Karpas-422 (cell line): ENCODE data around the gene RHOT1. TPM values are rescaled to one million over a fixed set of nuclear protein-coding genes. Genes with fewer than 3 reads are reported as not detected.
"Not testable (repeated sequence)": the region's sequence is repeated elsewhere in the genome, so short reads cannot be mapped to it uniquely, and the experiment has no call there.

Source experiments
- DNase-seq: peaks from one replicate; pipeline ENCODE4 v3.0.0-alpha.2; 2015
- H2AFZ ChIP-seq: fragments of 200-600 bp; sonication (generic); 2 replicates; pipeline ENCODE4 v1.6.1; 2014; ENCODE audit warnings: antibody characterized with exemption, low read length, mixed read lengths
- H3K27ac ChIP-seq: fragments of 200-600 bp; sonication (generic); 2 replicates; pipeline ENCODE4 v1.5.1; 2014; ENCODE audit warnings: mild to moderate bottlenecking, low read length, moderate library complexity
- H3K27me3 ChIP-seq: fragments of 200-600 bp; sonication (generic); 2 replicates; pipeline ENCODE4 v1.6.1; 2014; ENCODE audit warnings: low read length, mixed read lengths
- H3K36me3 ChIP-seq: fragments of 200-600 bp; sonication (generic); 2 replicates; pipeline ENCODE4 v1.6.1; 2014; ENCODE audit warnings: low read length, mixed read lengths; ENCODE audit not compliant: insufficient read depth
- H3K4me1 ChIP-seq: fragments of 200-600 bp; sonication (generic); 2 replicates; pipeline ENCODE4 v1.6.1; 2014; ENCODE audit warnings: mild to moderate bottlenecking, low read length, mixed read lengths
- H3K4me2 ChIP-seq: fragments of 200-600 bp; sonication (generic); 2 replicates; pipeline ENCODE4 v1.6.1; 2014; ENCODE audit warnings: low read length, low read depth, mild to moderate bottlenecking; ENCODE audit not compliant: poor library complexity, severe bottlenecking
- H3K4me3 ChIP-seq: fragments of 200-600 bp; sonication (generic); 2 replicates; pipeline ENCODE4 v1.5.1; 2014; ENCODE audit warnings: mild to moderate bottlenecking, antibody characterized with exemption, low read length, mixed read lengths
- H3K79me2 ChIP-seq: fragments of 200-600 bp; sonication (generic); 2 replicates; pipeline ENCODE4 v1.6.1; 2014; ENCODE audit warnings: mild to moderate bottlenecking, low read length, mixed read lengths
- H3K9ac ChIP-seq: fragments of 200-600 bp; sonication (generic); 2 replicates; pipeline ENCODE4 v1.6.0; 2014; ENCODE audit warnings: low read length
- H3K9me2 ChIP-seq: fragments of 200-600 bp; sonication (generic), shearing (Covaris generic); replicated peaks from 2 replicates; pipeline ENCODE4 v1.6.0; 2014; ENCODE audit warnings: mild to moderate bottlenecking, low read length, moderate library complexity; ENCODE audit not compliant: insufficient read depth
- H3K9me3 ChIP-seq: fragments of 300-700, 200-600 bp; sonication (generic); 2 replicates; pipeline ENCODE4 v1.6.1; 2014; ENCODE audit warnings: low read length, mixed read lengths
- H4K20me1 ChIP-seq: fragments of 200-600 bp; sonication (generic); 2 replicates; pipeline ENCODE4 v1.6.1; 2014; ENCODE audit warnings: mild to moderate bottlenecking, antibody characterized with exemption, low read length, low read depth; ENCODE audit not compliant: insufficient read depth
- total RNA-seq: library from RNA; depleted of rRNA; stranded (reverse); fragments of >200 nt; shearing (Covaris generic); gene quantifications from 2 replicates; pipeline ENCODE4 v1.2.3, GENCODE V29; 2014; ENCODE audit warnings: low replicate concordance

Gene RHOT1
- total RNA-seq, 1 experiment from 2014 or later = 87.5 TPM

DNA sequence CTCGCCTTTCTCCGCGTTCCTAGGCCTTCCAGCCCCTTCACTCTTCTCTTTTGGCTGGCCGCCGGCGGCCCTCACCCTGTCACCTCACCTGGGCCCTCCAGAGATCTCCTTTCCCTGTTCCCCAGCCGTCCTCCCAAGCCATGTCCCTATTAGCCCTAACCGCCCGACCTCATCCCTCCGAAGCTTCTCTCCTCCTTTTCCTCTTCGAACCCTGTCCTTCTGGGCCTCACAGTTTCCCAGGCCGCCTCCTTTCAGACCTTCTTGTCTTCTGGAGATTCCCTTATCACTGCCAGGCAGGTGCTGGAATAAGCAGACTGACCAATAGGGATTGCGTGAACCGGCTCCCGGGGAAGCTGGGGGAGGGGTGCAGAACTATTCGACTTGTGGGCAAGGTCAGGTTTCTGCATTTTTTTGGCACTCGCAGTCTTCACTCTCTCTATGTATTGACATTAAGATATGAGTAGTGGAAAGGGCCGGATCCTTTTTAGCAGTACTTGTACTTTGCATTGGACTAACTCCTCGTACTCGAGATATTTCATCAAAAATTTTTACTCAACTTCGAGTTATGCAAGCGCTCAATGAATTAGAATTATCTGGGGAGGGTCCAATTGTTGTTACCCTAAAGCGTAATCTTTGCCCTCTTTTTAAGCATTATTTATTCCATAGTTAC is 690 bp downstream of the RHOT1 start:
- Histone ChIP-seq H2AFZ (peak overlapping the region; percentile 69; the same call in 1 of the 2 replicates), H3K27ac (peak overlapping the region; percentile 76)
- peak; percentile 77 for DNase-seq

DNA sequence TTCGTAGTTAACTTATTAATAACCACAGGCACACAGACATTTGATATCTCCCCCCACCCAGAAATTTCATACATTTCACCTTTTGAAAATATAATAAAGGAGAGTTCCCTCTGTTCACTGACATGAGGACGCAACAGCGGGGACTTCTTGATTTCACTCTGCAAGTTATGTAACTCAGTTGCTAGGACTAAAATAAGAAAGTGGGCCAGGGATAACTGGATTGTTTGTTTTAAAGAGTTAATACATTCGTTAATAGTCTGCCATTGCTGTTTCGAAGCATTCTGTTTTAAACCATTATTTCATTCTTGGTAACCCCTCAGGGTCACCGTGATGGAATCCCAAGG is 1.2 kb downstream of the RHOT1 start:
- H3K36me3 ChIP-seq = peaks cover 4% of the 10 kb centered on the region
- H3K27me3 ChIP-seq = no peaks in the 10 kb centered on the region
- no peak for DNase-seq
- peaks cover 54% of the 10 kb centered on the region for H3K79me2 ChIP-seq
- H3K9ac ChIP-seq = peak overlapping the region; percentile 98
- no peaks in the 10 kb centered on the region for H3K9me3 ChIP-seq
- H3K27ac ChIP-seq = peak overlapping the region; percentile 76
- H3K4me1 ChIP-seq = peaks cover 17% of the 10 kb centered on the region
- no peaks in the 10 kb centered on the region for H4K20me1 ChIP-seq
- peak overlapping the region; percentile 84 for H3K4me2 ChIP-seq
- no peak overlapping the region for H2AFZ ChIP-seq
- no peaks in the 10 kb centered on the region for H3K9me2 ChIP-seq
- peak overlapping the region; percentile 100 for H3K4me3 ChIP-seq

More for the DNA sequence above, 690 bp downstream of the RHOT1 start:
- Histone ChIP-seq H3K9me2 (no peaks in the 10 kb centered on the region), H3K4me2 (peak overlapping the region; percentile 84), H4K20me1 (no peaks in the 10 kb centered on the region), H3K4me3 (peak overlapping the region; percentile 100), H3K9me3 (no peaks in the 10 kb centered on the region), H3K9ac (peak overlapping the region; percentile 98), H3K4me1 (peaks cover 16% of the 10 kb centered on the region), H3K36me3 (peaks cover 4% of the 10 kb centered on the region), H3K79me2 (peaks cover 49% of the 10 kb centered on the region), H3K27me3 (no peaks in the 10 kb centered on the region)

DNA sequence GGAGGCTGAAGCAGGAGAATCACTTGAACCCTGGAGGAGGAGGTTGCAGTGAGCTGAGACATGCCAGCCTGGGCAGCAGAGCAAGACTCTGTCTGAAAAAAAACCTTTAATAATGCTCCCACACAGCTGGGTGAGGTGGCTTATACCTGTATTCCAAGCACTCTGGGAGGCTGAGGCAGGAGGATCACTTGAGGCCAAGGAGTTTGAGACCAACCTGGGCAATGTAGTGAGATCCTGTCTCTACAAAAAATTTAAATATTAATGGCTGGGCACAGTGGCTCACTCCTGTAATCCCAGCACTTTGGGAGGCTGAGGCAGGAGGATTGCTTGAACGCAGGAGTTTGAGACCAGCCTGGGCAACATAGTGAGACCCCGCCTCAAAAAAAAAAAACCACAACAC is 2.1 kb downstream of the RHOT1 start:
- not testable (repeated sequence) for DNase-seq, H3K9ac ChIP-seq, H3K9me3 ChIP-seq, H3K27me3 ChIP-seq, H3K9me2 ChIP-seq, H3K36me3 ChIP-seq, H4K20me1 ChIP-seq, H3K27ac ChIP-seq, H3K4me3 ChIP-seq, H2AFZ ChIP-seq
- Histone ChIP-seq H3K79me2 (peaks cover 63% of the 10 kb centered on the region), H3K4me2 (peak overlapping the region; percentile 84), H3K4me1 (peaks cover 21% of the 10 kb centered on the region)

DNA sequence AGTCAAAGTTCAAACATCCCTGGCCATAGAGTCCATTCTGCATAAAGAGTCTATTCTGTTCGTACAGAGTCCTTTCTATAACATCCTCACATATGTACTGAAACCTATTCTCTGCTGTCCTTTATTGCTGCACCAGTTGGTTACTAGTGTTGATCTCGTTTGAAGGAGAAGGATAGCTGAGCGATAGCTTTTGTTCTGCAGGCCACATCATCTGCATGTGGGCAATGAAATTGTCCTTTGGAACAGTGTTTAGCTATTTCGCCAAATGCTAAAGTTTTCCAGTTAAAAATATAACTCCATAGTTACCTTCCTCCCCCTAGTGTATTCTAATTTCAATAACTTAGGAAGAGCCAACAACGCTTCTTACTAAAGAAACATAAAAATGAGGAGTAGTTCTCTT is 6.0 kb downstream of the RHOT1 start:
- no peak overlapping the region for H2AFZ ChIP-seq
- H3K27me3 ChIP-seq = no peaks in the 10 kb centered on the region
- H3K27ac ChIP-seq = no peak overlapping the region
- H3K4me1 ChIP-seq = peaks cover 12% of the 10 kb centered on the region
- H3K36me3 ChIP-seq = peaks cover 4% of the 10 kb centered on the region
- H4K20me1 ChIP-seq = no peaks in the 10 kb centered on the region
- no peaks in the 10 kb centered on the region for H3K9me2 ChIP-seq
- DNase-seq = no peak
- H3K4me2 ChIP-seq = no peak overlapping the region
- peaks cover 91% of the 10 kb centered on the region for H3K79me2 ChIP-seq
- no peak overlapping the region for H3K4me3 ChIP-seq
- no peak overlapping the region for H3K9ac ChIP-seq
- H3K9me3 ChIP-seq = no peaks in the 10 kb centered on the region

DNA sequence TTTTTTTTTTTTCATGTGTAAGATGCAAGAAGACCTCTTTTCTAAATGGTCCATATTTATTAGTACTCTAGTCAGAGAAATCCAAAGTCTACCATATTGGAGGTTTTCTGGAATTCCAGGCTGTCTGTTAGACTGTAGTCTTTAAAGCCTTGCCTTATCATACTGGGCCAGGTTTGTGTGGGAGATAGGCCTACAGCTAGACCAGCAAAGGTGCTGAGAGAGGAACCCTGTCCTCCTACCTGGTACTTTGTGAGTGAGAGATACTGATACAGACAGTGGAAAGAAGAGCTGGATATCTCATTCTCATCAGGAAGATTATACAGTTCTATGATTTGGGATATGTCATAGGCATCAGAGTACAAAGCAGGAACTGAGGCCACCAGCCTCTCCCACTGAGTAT is 8.1 kb downstream of the RHOT1 start:
- Histone ChIP-seq H3K4me2 (no peak overlapping the region), H3K79me2 (peaks cover 85% of the 10 kb centered on the region), H3K4me3 (no peak overlapping the region), H2AFZ (no peak overlapping the region), H3K27ac (no peak overlapping the region), H3K9me2 (no peaks in the 10 kb centered on the region), H3K4me1 (peaks cover 5% of the 10 kb centered on the region; the same call in 1 of the 2 replicates), H4K20me1 (no peaks in the 10 kb centered on the region), H3K9ac (no peak overlapping the region), H3K36me3 (peaks cover 4% of the 10 kb centered on the region), H3K9me3 (no peaks in the 10 kb centered on the region), H3K27me3 (no peaks in the 10 kb centered on the region)
- no peak for DNase-seq

DNA sequence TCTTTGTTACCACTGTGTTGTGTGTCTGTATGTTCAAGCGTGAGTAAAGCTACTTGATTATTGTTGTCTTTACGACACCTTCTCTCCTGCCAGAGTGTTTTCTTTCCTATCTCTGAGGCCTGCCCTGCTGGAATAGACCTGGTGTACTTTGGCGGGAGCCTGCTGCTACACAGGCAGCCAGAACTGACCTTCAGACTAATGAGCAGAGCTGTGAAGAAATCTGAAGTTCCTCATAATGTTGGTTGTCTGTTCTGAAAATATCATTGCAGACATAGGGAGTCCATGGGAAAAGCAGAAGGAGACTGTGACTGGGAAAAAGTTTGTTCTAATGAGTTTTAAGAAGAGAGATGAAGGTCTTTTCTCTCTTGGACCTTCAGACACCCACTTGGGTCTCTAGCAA is 9.8 kb downstream of the RHOT1 start:
- Histone ChIP-seq H3K27me3 (no peaks in the 10 kb centered on the region), H3K9me3 (no peaks in the 10 kb centered on the region), H3K4me1 (peaks cover 5% of the 10 kb centered on the region; the same call in 1 of the 2 replicates), H4K20me1 (no peaks in the 10 kb centered on the region), H3K9ac (no peak overlapping the region), H3K79me2 (peaks cover 90% of the 10 kb centered on the region), H3K9me2 (no peaks in the 10 kb centered on the region), H3K36me3 (0 out of 2 replicates have a peak, but pooled peaks cover 5% of the 10 kb centered on the region), H3K4me3 (no peak overlapping the region), H3K27ac (no peak overlapping the region), H3K4me2 (no peak overlapping the region), H2AFZ (no peak overlapping the region)
- no peak for DNase-seq

DNA sequence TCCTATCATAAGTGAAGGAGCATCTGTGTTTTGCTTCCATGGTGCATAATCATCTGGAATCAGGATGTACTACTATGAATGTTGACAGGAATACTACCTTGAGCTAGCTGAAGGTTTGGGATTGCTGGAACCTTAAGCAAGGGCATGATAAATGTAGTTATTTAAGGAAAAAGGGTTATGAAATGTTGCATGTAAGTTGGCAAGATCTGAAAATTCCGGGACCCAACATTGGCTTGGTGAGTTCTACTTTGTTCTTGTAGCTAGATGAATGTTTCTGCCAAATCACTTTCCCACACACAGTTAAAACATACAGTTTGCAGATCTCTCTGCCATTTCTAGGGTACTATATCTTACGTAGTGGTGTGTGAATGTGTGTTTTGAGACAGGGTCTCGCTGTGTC is 13.6 kb downstream of the RHOT1 start:
- no peak for DNase-seq
- H3K27ac ChIP-seq = no peak overlapping the region
- H3K9ac ChIP-seq = no peak overlapping the region
- no peaks in the 10 kb centered on the region for H3K9me3 ChIP-seq
- H3K9me2 ChIP-seq = no peaks in the 10 kb centered on the region
- H3K79me2 ChIP-seq = peaks cover 88% of the 10 kb centered on the region
- H3K27me3 ChIP-seq = no peaks in the 10 kb centered on the region
- H3K36me3 ChIP-seq = peaks cover 15% of the 10 kb centered on the region
- no peaks in the 10 kb centered on the region for H3K4me1 ChIP-seq
- H2AFZ ChIP-seq = no peak overlapping the region
- H3K4me3 ChIP-seq = no peak overlapping the region
- no peak overlapping the region for H3K4me2 ChIP-seq
- no peaks in the 10 kb centered on the region for H4K20me1 ChIP-seq

DNA sequence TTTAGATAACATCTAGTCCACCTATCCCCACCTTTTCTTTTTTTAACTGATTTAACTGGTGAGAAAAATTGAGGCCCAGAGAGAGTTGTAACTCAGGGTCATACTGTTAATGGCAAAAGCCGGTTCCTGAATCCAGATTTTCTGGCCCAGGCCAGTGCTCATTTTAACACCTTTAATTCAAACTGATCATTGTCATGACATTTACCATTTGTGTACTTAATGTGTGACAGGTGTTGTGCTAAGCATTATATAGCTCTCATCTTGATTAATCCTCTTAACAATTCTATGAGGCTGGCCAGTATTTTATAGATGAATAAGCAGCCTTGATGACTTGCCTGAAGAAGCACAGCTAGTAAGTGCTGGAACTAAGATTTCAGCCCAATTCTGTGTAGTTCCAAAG is 14.4 kb downstream of the RHOT1 start:
- H3K9me3 ChIP-seq = no peaks in the 10 kb centered on the region
- H3K4me1 ChIP-seq = no peaks in the 10 kb centered on the region
- no peaks in the 10 kb centered on the region for H3K27me3 ChIP-seq
- H3K27ac ChIP-seq = no peak overlapping the region
- peaks cover 88% of the 10 kb centered on the region for H3K79me2 ChIP-seq
- H4K20me1 ChIP-seq = no peaks in the 10 kb centered on the region
- H3K9ac ChIP-seq = no peak overlapping the region
- H3K36me3 ChIP-seq = peaks cover 22% of the 10 kb centered on the region
- no peak overlapping the region for H2AFZ ChIP-seq
- no peak for DNase-seq
- no peak overlapping the region for H3K4me2 ChIP-seq
- H3K9me2 ChIP-seq = no peaks in the 10 kb centered on the region
- H3K4me3 ChIP-seq = no peak overlapping the region
